Osteocyte (in vitro differentiated cells): ENCODE measurements around the gene MRTFA. TPM values are rescaled to one million over a fixed set of nuclear protein-coding genes. Genes with fewer than 3 reads are reported as not detected.
"Not testable (repeated sequence)": the region's sequence is repeated elsewhere in the genome, so short reads cannot be mapped to it uniquely, and the experiment has no call there.

Experiments
- DNase-seq: peaks from one replicate; pipeline ENCODE4 v3.0.0; 2021; ENCODE audit warnings: mixed read lengths; ENCODE audit not compliant: unreplicated experiment; ENCODE audit errors: extremely low spot score
- H3K27ac Mint-ChIP-seq: one replicate; pipeline ENCODE4 v1.8.0; 2021; ENCODE audit warnings: mild to moderate bottlenecking, mixed read lengths; ENCODE audit not compliant: unreplicated experiment
- H3K27me3 Mint-ChIP-seq: one replicate; pipeline ENCODE4 v1.8.0; 2021; ENCODE audit warnings: mixed read lengths; ENCODE audit not compliant: unreplicated experiment
- H3K36me3 Mint-ChIP-seq: one replicate; pipeline ENCODE4 v1.8.0; 2021; ENCODE audit warnings: mixed read lengths; ENCODE audit not compliant: unreplicated experiment
- H3K4me1 Mint-ChIP-seq: one replicate; pipeline ENCODE4 v1.8.0; 2021; ENCODE audit warnings: mixed read lengths; ENCODE audit not compliant: unreplicated experiment
- H3K4me3 Mint-ChIP-seq: one replicate; pipeline ENCODE4 v1.8.0; 2021; ENCODE audit warnings: mild to moderate bottlenecking, moderate library complexity, mixed read lengths; ENCODE audit not compliant: unreplicated experiment
- H3K9me3 Mint-ChIP-seq: one replicate; pipeline ENCODE4 v1.8.0; 2021; ENCODE audit warnings: mixed read lengths; ENCODE audit not compliant: unreplicated experiment
- CTCF ChIP-seq: fragments of 200-600 bp; sonication (generic); IDR thresholded peaks from 2 replicates; pipeline ENCODE4 v1.5.0; 2021; ENCODE audit warnings: antibody characterized with exemption, mild to moderate bottlenecking, moderate library complexity
- total RNA-seq: library from RNA; stranded (reverse); gene quantifications from 2 replicates; pipeline ENCODE4 v1.2.1, GENCODE V29; 2021

The MRTFA gene
- total RNA-seq, 1 donor from 2014 or later = 59.0 TPM

- no peaks in the 10 kb centered on the region for H3K27me3 Mint-ChIP-seq
- H3K27ac Mint-ChIP-seq = no peak overlapping the region
- TF ChIP-seq CTCF = no peak
- no peak overlapping the region for H3K4me3 Mint-ChIP-seq
- H3K9me3 Mint-ChIP-seq = no peaks in the 10 kb centered on the region
- DNase-seq = no peak
- H3K4me1 Mint-ChIP-seq = peaks cover 20% of the 10 kb centered on the region
- H3K36me3 Mint-ChIP-seq = peaks cover 6% of the 10 kb centered on the region
These were observed 251.3 kb downstream of the MRTFA start for GRCh38 chr22:40385036-40385782.

- Mint-ChIP-seq H3K9me3 (no peaks in the 10 kb centered on the region), H3K36me3 (peaks cover 5% of the 10 kb centered on the region), H3K27me3 (no peaks in the 10 kb centered on the region), H3K4me1 (peaks cover 20% of the 10 kb centered on the region), H3K27ac (peak overlapping the region; percentile 40), H3K4me3 (no peak overlapping the region)
- TF ChIP-seq CTCF = no peak
- DNase-seq = no peak
These were observed 252.6 kb downstream of the MRTFA start for GRCh38 chr22:40383905-40384304.

- peaks cover 20% of the 10 kb centered on the region for H3K4me1 Mint-ChIP-seq
- no peaks in the 10 kb centered on the region for H3K9me3 Mint-ChIP-seq
- no peak for TF ChIP-seq CTCF
- H3K36me3 Mint-ChIP-seq = no peaks in the 10 kb centered on the region
- no peak overlapping the region for H3K27ac Mint-ChIP-seq
- no peak for DNase-seq
- no peaks in the 10 kb centered on the region for H3K27me3 Mint-ChIP-seq
- no peak overlapping the region for H3K4me3 Mint-ChIP-seq
These were observed 255.1 kb downstream of the MRTFA start for GRCh38 chr22:40381461-40381860.

- not testable (repeated sequence) for H3K4me1 Mint-ChIP-seq, H3K27me3 Mint-ChIP-seq, H3K27ac Mint-ChIP-seq, H3K9me3 Mint-ChIP-seq, H3K36me3 Mint-ChIP-seq, DNase-seq, H3K4me3 Mint-ChIP-seq
These were observed 258.1 kb downstream of the MRTFA start for GRCh38 chr22:40378448-40378847.

GRCh38 chr22:40377931-40378330, 258.6 kb downstream of the MRTFA start:
- Mint-ChIP-seq H3K27ac (no peak overlapping the region), H3K9me3 (no peaks in the 10 kb centered on the region), H3K4me3 (no peak overlapping the region), H3K27me3 (no peaks in the 10 kb centered on the region), H3K4me1 (peaks cover 1% of the 10 kb centered on the region), H3K36me3 (peaks cover 2% of the 10 kb centered on the region)
- TF ChIP-seq CTCF = no peak
- no peak for DNase-seq
